ENCODE results near the gene CHRM5.
"Not testable (repeated sequence)": the region's sequence is repeated elsewhere in the genome, so short reads cannot be mapped to it uniquely, and the experiment has no call there.

CHRM5 gene

DNA sequence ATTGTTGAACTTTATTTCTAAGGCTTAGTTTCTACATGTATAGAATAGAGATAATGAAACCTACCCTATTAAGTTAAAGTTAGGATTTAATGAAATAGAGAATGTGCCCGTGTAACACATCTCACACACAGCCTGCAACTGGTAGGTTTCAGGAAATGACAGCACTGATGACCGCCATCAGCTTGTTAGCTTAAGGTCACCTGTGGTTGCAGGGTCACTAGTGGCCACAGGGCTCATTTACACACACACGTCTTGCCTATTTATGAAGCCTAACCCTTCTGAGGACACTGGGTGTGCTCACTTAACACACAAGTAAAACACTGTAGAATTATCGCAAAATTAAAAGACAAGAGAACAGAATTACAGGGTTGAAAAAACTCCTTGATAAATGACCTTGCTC is 20.1 kb downstream of the CHRM5 start:
- DNase-seq (ENCODE audit: low read depth), result no peak

DNA sequence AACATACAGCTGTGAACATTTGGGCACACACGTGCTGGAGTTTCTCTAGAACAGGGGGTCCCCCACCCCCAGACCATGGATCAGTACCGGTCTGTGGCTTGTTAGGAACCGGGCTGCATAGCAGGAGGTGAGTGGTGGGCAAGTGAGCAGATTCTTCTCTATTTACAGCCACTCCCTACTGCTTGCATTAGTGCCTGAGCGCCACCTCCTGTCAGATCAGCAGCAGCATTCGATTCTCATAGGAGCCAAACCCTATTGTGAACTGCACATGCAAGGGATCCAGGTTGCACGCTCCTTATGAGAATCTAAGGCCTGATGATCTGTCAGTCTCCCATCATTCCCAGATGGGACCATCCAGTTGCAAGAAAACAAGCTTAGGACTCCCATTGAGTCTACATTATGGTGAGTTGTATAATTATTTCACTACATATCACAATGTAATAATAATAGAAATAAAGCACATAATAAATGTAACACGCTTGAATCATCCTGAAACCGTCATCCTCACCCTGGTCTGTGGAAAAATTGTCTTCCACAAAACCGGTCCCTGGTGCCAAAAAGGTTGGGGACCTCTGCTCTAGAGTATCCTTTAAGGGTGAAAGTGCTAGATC is 25.8 kb downstream of the CHRM5 start:
- no peak for DNase-seq (ENCODE audit: low read depth)

DNA sequence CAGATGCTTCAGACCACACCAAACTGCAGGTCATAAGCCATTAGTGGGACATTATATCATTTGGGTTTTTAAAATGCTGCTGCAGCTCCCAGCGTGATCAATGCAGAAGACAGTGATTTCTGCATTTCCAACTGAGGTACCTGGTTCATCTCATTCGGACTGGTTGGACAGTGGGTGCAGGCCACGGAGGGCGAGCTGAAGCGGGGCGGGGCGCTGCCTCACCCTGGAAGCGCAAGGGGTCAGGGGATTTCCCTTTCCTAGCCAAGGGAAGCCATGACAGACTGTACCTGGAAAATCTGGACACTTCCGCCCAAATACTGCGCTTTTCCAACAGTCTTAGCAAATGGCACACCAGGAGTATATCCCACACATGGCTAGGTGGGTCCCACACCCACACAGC is 27.4 kb downstream of the CHRM5 start:
- not testable (repeated sequence) for DNase-seq (ENCODE audit: low read depth)

DNA sequence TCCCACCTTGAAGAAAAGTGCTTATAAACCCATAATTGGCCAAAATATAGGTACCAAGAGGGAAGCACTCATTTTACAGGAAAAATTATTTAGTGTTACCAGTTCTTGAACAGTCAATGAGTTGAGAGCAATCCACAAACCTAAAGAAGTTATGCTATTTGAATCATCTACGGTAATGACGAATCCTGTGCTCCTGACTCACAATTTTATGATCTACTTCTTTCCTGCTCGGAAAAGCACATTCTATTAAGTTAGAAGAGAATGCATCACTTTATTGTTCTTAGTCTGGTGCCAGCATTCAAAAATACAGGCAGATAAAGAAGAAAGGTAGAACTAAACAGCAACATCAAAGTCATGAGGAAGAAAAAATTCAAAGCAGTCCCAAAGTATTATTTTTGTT is 33.2 kb downstream of the CHRM5 start:
- DNase-seq (ENCODE audit: low read depth), result no peak

DNA sequence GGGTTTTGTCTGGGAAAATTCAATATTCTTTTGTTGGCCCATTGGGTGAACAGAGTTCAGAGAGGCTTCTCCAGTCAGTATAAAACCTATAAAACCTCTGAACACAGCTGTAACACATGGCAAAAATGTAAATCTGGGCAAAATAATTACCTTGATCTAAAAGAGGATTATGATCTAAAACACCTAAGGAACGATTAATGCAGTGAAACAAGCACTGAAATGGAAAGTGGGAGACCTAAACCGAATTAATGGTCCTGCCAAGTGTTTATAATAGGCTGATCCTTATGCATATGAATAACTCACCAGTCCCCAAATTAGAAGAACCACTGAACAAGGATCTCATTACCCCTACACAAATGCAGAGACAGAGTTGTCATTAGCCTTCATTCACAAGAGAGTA is 38.1 kb downstream of the CHRM5 start:
- DNase-seq (ENCODE audit: low read depth), result no peak

DNA sequence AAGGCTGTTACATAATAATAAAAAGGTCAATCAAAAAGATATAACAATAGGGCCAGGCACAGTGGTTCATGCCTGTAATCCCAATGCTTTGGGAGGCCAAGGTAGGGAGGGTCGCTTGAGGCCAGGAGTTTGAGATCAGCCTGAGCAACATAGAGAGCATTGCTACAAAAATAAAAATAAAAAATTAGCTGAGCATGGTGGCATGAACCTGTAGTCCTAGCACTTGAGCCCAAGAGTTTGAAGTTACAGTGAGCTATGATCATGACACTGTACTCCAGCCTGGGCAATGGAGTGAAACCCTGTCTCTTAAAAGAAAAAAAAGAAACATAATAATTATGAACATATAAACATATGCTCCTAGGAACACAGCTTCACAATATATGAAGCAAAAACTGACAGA is 41.4 kb downstream of the CHRM5 start:
- no peak for DNase-seq (ENCODE audit: low read depth)

DNA sequence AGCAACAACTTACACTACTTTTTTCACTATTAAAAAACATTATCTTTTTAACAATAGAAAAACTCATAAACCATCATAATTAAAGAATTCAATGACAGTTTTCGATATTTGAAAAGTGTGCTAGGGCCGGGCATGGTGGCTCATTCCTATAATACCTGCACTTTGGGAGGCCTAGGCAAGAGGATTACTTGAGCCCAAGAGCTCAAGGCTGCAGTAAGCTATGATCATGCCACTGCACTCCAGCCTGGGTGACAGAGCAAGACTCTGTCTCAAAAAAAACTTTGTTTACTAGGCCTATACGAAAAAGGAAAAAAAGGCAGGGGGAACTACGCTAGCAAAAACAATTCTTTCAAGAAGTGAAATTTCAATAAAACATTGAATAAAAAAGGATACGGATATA is 42.6 kb downstream of the CHRM5 start:
- DNase-seq (ENCODE audit: low read depth), result no peak

DNA sequence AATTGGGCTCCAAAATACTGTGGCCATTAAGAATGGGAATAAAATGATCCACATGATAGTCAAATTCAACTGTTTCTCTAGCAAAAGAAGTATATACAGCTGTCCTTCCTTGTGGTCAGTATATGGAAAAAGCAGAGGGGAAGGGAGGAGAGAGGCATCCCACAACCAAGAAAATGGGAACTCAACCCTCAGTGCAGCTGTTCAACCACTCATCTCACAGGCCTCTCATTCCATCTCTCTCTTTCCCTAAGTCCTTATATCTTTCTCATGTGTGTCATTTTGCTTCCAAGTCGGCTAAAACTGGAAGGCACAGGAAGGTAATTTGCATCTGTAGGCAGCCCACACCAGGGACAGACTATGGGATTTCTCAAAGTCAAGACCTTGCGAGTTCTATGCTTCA is 43.2 kb downstream of the CHRM5 start:
- no peak for DNase-seq (ENCODE audit: low read depth)

DNA sequence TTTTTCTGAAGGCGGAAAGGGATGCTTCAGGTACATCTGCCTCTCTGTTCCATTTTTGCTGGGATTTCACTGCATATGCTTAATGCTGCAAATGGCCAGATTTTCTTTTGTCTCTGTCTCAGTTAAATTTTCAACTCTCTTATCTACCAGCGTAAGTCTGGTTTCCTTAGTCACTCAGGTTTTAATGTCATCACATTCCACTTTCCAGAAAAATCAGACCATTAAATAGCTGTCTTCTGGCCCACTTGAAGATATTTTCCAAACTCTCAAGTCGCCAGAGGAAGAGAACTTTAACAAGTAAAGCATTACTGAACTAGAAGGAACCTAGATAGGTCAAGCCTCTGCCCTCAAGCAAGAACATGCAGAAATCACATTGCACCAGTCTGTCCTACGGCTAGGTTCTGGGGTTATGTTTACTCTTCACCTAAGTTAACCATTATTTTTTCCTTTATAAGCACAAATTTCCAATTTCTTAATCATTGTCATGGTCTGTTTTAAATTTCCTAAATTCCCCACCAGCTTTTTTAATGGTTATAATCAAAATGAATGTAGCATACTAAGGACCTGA is 44.2 kb downstream of the CHRM5 start:
- DNase-seq (ENCODE audit: low read depth), result no peak

DNA sequence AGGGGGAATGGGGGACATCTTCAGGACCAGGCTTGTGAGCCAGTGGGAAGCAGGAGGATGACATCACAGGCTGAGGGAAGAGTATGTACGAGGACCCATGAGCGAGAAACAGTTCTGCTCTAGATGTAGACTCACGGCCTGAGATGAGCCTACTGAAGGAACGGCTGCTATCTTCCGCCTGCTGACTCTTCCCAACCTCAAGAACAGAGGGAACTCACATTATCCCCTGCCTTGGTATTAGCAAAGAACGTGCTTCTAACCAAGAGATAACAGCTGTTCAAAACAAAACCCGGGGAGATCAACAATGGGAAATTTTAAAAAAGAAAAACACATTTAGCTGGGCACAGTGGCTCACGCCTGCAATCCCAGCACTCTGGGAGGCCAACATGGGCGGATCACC is 45.4 kb downstream of the CHRM5 start:
- no peak for DNase-seq (ENCODE audit: low read depth)

DNA sequence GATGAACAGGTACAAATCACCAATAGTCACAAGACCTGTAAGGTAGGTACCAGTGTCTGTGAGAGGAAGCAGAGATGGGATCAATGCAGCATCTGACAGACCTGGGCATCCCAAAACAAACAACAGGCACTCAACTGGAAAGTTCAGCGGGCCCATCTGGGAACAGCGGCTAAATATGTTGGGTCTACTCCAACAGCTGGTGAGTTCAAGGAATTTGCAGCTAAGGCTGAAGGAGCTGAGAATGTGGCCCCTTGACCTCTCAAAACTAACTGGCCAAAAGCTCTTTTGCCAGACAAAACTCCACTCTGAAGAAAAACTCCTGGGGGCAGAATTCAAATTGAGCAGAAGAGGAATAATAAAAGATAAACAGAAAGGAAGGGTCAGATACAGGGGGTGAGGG is 46.3 kb downstream of the CHRM5 start:
- DNase-seq (ENCODE audit: low read depth), result no peak

DNA sequence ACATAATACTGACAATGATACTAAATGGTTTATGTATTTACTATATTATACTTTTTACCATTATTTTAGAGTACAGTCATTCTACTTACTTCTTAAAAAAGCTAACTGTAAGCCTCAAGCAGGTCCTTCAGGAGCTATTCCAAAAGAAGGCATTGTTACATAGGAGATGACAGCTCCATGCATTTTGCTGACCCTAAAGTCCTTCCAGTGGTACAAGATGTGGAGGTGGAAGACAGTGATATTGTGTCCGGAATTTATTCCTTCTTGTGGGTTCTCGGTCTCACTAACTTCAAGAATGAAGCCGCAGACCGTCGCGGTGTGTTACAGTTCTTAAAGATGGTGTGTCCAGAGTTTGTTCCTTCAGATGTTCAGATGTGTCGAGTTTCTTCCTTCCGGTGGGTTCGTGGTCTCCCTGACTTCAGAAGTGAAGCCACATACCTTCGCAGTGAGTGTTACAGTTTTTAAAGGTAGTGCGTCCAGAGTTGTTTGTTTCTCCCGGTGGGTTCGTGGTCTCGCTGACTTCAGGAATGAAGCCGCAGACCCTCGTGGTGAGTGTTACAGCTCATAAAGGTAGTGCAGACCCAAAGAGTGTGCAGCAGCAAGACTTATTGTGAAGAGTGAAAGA is 49.8 kb downstream of the CHRM5 start:
- DNase-seq (ENCODE audit: low read depth), result no peak

DNA sequence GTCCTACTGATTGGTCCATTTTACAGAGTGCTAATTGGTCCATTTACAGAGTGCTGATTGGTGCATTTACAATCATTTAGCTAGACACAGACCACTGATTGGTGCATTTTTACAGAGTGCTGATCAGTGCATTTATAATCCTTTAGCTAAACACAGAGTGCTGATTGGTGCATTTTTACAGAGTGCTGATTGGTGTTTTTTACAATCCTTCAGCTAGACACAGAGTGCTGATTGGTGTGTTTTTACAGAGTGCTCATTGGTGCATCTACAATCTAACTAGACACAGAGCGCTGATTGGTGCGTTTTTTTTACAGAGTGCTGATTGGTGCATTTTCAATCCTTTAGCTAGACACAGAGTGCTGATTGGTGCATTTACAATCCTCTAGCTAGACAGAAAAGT is 50.4 kb downstream of the CHRM5 start:
- not testable (repeated sequence) for DNase-seq (ENCODE audit: low read depth)

DNA sequence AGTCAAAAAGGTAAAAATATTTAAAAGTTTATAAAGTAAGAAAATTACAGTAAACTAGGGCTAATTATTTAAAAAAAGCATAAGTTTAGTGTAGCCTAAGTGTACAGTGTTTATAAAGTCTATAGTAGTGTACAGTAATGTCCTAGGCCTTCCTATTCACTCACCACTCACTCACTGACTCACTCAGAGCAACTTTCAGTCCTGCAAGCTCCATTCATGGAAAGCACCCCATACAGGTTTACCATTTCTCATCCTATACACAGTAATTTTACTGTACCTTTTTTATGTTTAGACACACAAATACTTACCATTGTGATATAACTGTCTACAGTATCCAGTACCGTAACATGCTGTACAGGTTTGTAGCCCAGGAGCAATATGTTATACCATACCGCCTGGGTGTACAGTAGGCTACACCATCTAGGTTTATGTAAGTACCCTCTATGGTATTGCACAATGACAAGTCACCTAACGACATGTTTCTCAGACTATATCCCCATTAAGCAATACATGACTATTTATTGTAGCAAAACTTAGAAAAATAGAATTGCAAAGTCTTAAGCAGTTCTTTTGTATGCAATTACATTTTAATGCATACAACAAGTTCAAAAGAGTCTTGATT is 51.2 kb downstream of the CHRM5 start:
- DNase-seq (ENCODE audit: low read depth), result no peak

DNA sequence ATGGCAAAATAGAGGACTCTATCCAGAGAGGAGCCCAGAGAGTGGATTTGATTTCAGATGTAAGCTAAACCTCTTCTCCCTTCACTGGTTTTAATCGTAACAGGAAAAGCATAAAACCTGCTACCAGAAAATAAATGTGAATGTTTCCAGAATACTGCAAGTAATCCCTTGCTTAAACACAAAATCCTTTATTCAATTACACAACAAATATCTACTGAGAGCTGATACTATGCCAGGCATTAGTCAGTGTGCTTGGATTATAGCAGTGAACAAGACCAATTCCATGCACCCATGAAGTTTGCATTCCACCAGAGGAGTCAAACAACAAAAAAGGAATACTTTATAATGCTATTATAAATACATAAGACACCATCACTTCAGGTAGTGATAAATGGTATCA is 55.6 kb downstream of the CHRM5 start:
- no peak for DNase-seq (ENCODE audit: low read depth)

DNA sequence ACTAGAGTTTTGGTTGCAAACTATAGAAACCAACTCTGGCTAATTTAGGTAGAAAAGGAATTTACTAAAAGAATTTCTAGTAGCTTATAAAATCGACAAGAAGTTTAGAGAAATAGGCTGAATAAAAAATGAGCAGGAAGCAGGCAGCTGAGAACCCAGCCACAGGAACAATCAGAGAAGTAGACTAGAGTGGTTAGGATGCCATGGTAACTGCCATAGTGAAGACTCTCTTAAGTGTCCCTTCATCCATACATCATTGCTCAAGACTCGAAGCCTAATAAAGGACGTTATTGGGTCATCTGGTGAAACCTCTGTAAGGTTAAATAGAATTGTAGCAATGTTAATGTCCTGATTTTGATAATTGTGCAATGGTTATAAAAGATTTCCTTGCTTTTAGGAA is 57.0 kb downstream of the CHRM5 start:
- DNase-seq (ENCODE audit: low read depth), result no peak

DNA sequence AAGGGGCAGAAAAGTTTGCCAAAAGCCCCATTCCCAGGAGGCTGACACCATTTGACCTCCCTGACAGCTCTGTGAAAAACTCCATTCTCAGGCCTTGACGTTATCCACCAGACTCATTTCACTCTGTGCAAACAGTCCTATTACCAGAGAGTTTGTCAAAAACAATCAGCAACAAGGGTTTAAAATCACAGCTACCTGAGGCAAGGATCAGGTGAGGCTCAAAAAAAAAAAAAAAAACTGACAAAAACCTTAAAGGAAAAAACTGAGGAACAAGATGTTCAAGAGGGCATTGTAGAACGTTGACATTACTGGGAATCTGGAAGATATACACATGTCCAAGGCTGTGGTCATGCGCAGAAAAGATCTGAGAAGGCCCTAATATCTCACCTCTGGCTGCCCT is 59.3 kb downstream of the CHRM5 start:
- no peak for DNase-seq (ENCODE audit: low read depth)

DNA sequence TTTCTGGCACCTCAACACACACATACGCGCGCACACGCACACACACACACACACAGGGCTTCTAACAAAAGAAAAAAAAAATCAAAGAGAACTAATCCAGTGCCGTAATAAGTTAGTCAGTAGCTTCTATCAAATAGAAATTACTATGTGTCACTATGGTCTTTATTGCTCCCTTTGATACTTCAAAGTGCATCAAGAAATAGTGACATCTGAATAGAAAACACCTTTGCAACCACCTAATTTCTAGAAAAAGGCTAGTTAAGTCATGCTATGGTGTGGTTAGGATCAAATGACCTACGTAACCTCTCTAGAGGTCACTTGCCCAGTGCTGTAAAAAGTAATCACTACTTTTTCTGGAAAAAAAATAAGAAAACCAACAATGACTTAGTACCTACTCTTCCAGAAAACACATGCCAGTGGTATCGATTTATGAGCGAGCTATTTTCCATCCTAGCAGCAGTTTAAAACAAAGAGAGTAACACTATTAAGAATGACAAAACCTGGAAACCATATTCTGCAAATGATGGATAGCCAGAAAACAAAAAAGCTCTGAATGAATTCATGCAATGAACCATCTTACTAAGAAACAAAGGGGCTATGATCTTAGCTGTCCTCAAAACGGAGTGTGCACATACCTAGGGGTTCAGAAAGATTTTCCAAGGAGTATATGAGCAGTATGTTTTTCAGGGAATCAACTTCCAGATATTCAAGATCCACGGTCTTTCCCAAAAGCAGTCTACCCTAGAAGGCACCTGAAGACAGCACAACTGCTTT is 63.9 kb downstream of the CHRM5 start:
- no peak for DNase-seq (ENCODE audit: low read depth)

DNA sequence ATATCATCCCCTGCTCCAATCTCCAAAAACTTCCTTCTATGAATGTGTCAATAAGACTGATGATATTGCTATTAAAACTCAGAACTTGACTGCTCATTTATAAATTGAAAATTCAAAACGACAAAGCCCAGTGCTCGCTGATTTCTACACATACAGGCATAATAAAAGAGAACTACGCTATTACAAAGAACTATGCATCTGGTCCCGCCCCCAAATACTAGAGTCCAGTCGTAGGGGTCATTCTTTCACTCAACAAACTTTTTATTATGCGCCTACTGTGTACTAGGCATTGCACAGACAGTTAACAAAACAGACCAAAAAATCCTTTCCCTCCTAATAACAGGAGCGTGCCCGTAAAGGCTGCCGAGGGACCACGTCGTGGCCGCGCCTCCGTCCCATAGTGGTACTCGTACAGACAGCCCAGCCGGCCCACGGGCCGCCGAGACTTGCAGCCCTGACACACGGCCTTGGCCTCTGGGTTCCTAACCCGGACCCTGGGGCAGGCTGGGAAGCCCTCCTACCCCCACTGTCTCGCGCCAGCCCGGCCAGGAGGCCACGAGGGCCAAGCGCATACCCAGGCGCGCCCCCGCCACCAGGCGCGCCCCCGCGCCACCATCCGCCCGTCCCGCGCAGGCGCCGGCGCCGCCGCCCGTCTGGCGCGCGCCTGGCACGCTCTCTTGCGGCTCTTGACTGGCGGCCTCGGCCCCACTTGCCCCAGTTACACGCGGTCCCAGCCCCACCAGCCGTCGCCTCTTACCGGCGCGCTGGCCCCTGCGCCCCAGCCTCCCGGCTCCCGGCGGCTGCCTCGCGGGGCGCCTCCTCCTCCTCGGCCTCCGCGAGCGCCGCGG is 70.0 kb downstream of the CHRM5 start:
- peak; percentile 66 for DNase-seq (ENCODE audit: low read depth)

DNA sequence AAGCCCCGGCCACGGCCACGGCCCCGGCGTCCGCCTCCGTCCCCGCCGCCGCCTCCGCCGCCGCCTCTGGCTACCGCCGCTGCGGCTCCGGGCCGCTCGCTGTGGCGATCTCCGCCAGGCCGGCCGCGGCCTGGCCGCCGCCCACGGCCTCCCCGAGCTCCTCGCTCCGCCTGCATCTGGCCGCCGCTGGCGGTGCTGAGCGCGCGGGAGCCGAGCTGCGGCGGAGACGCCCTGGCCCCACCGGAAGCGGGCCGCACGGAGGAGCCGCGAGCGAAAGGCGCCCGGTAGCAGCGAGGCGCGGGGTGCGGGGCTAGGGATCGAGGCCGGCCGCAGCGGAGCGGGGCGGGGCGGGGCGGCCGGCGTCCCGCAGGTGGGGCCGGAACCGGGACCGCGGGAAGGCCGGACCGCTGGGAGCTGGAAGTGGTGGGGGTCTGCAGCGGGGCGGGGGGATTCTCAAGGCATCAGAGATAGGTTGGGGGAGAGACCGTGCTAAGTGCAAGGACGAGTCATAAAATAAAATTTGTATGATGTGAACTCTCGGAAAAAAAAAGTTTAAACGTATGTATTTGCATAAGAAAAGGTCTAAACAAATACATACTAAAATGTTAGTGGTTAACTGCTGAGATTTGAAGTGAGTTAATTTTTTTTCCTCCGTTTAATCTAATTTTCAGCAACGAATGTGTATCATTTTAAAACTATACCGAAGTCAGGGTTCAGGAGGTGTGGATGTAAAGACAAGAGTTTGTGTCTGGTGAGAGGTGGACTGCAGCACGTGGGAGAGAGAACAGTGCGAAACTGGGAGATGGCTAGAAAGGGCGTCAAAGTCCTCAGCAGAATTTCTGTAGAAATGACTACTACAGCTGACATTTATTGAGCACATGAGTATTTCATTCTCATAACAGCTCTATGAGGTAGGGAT is 70.8 kb downstream of the CHRM5 start, which contains the start of gene AVEN:
TSS of gene AVEN (minus strand) at position 334 of the 919 bp plus-strand sequence. CDS start at position 176, 158 bp downstream.
- peak; percentile 36 for DNase-seq (ENCODE audit: low read depth)

DNA sequence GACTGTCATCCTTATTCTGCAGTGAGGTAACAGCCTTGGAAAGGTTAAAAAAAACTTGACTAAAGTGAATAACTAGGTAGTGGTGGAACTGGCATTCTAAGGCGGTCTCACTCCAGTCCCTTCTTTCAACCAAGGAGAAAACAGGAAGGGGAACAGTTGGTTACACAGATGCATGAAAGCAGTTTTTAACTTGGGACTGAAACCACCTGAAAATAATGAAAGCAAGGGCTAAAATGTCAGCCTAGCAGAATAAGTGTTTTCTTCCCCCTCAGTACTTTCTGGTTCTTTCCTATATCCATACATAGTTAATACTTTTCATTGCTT is 71.5 kb downstream of the CHRM5 start:
- no peak for DNase-seq (ENCODE audit: low read depth)

Measured in stimulated activated CD8-positive, alpha-beta memory T cell treated with anti-CD3 and anti-CD28 coated beads, Interleukin-4, amount 100 ng/mL, for 24 hours (primary cell).